Lung microvascular endothelial cell (primary cell): ENCODE measurements around the gene MGAT5B. TPM values are rescaled to one million over a fixed set of nuclear protein-coding genes. Genes with fewer than 3 reads are reported as not detected.
"Not testable (repeated sequence)": the region's sequence is repeated elsewhere in the genome, so short reads cannot be mapped to it uniquely, and the experiment has no call there.

Source experiments
- DNase-seq, 2 donors: peaks; one replicate each; pipeline versions ENCODE4 v3.0.0 to v3.0.0-alpha.2; 2010; ENCODE audit warnings: low read depth in 2 of 2
- total RNA-seq: library from RNA; depleted of rRNA; stranded (reverse); fragments of >200 nt; gene quantifications from 2 replicates; pipeline ENCODE4 v1.2.1, GENCODE V29; 2014

Gene MGAT5B
- 0.20 and 0.44 TPM in 2 replicates for total RNA-seq

- DNase-seq = peak; percentile 82 to 87
These were observed at the start of gene MGAT5B for GRCh38 chr17:76868176-76868668. Gene MGAT5B (plus strand): TSS chr17:76868404. CDS start chr17:76869030, 626 bp downstream.

- DNase-seq = no peak
These were observed 48.2 kb upstream of the MGAT5B start for GRCh38 chr17:76820039-76820438.

- no peak for DNase-seq
These were observed 47.6 kb upstream of the MGAT5B start for GRCh38 chr17:76820561-76820960.

DNA sequence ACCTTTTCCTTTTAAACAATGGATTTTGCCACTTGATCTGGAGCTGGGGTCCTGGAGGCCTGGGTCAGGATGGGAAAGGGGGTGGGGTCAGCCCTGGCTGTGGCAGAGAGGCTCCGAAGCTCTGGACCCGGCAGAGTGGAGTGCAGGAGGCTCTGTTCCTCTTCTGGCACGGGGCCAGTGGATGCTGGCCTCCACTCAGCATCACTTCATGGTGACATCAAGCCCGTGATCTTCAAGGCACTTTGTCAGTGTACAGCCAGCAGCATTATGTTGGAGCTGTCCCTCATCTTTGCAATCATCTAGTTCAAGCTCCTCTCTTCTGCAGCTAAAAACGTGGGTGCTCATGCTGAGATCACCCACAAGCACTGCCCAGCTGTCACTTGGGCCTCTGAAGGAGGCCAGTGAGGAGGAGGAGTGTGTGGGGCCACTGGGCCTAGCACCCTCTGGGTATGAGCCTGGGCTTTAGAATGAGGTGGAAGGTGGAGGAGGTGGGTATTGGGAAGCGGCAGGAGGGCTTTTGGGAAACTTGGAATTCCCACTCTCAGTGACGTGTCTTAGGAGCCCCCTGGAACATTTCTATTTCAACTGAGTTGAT, 45.9 kb upstream of the MGAT5B start:
- no peak for DNase-seq

GRCh38 chr17:76824093-76824492, 44.1 kb upstream of the MGAT5B start:
- no peak for DNase-seq

DNA sequence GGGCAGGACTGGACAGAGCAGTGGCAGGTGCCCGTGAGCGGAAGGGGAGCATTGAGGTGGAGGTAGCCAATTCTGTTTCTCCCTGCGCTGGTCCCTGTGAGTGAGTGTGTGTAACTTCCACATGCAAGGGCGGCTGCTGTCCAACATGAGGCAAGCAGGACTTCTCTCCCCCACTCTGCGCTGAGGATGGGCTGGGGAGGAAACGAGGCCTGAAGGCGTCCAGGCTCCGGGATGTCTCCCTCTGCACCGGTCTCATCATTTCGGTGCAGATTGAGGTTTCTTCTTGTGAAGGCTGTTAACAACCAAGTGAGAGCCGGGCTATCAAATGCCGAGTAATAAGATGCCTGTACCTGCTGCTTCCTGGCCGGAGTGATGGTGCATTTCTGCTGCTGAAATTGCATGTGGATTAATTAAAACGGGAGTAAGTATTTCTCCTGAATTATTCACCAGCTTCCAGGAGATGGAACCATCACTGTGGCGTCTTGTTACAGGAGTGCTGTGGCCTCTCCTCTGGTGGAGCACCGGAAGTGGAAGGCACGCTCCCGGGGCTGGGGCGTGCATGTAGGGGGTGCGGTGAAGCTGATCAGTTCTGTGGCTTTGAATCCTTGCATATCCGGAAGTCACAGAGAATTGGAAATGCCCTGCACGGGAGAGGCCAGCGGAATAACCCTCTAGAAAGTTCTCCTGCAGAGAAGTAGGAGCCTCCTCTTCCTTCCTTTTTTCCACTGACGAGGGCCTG, 41.7 kb upstream of the MGAT5B start:
- no peak for DNase-seq

DNA sequence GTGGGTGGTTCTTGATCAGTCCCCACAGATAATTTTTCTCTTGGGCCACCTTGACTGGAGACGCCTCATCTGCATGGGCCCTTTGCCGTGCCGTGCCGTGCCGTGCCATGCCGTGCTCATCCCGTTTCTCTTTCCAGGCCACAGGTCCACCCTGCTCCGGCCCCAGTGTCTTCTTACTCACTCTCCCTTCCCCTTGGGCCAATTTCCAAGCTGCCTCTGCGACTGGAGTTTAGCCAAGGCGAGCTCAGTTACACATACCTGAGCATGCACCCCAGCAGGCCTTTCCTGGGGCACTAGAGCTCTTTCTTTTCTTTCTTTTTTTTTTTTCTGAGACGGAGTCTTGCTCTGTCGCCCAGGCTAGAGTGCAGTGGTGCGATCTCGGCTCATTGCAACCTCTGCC, 40.5 kb upstream of the MGAT5B start:
- DNase-seq = no peak

- DNase-seq = no peak
These were observed 37.1 kb upstream of the MGAT5B start for GRCh38 chr17:76830987-76831715.

DNA sequence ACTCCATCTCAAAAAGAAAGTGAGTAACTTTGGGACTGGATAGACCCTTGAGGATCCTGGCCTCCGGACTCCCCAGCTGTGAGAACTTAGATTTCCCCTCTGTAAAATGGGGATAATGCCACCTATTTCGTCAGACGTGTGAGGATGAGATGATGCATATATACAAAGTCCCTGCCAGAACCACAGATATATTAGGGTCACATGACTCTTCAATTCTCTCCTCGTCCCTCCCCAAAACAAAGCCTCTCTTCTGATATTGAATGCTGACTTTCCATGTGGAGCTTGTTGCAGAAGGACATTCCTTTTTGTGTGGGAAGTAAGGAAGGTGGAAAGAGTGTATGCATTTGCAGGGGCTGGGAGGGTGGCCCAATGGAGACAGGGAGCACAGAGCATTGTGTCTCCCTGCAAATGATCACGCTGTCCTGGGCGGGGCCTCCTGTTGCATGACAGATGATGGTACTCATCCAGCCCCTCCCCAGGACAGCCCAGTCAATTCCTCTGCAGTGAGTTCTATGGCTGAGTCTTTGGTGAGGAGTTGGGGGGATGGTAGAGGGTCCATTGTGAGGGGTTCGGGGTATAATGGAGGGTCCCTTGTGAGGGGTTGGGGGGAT, 35.1 kb upstream of the MGAT5B start:
- DNase-seq = no peak

DNA sequence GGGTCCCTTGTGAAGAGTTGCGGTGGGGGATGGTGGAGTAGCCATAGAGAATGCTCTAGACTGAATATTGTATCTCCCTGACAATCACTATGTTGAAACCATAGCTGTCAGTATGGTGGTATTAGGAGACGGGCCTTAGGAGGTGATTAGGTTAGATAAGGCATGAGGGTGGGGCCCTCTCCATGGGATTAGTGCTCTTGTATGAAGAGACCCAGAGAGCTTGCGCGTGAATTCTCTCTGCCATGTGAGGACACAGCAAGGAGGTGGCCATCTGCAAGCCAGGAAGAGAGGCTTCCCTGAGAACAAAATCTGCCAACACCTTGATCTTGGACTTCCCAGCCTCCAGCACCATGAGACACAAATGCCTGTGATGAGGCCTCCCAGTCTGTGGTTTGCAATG, 34.5 kb upstream of the MGAT5B start:
- no peak for DNase-seq

GRCh38 chr17:76834870-76835269, 33.3 kb upstream of the MGAT5B start:
- no peak for DNase-seq

DNA sequence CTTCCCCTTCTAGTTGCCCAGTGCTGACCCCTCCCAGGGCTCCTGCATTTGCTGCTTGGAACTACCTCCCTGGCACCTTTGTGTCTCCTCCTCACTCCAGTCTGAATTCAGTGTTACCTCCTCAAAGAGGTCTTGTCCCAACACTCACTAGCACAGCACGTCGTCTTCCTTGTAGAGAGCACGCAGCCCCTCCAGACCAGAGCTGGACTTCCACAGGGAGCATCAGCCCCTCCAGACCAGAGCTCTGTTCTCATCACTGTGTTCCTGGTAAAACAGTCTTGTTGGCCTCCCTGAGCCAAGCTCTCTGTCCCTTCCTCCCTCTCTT, 27.8 kb upstream of the MGAT5B start:
- DNase-seq = no peak

DNA sequence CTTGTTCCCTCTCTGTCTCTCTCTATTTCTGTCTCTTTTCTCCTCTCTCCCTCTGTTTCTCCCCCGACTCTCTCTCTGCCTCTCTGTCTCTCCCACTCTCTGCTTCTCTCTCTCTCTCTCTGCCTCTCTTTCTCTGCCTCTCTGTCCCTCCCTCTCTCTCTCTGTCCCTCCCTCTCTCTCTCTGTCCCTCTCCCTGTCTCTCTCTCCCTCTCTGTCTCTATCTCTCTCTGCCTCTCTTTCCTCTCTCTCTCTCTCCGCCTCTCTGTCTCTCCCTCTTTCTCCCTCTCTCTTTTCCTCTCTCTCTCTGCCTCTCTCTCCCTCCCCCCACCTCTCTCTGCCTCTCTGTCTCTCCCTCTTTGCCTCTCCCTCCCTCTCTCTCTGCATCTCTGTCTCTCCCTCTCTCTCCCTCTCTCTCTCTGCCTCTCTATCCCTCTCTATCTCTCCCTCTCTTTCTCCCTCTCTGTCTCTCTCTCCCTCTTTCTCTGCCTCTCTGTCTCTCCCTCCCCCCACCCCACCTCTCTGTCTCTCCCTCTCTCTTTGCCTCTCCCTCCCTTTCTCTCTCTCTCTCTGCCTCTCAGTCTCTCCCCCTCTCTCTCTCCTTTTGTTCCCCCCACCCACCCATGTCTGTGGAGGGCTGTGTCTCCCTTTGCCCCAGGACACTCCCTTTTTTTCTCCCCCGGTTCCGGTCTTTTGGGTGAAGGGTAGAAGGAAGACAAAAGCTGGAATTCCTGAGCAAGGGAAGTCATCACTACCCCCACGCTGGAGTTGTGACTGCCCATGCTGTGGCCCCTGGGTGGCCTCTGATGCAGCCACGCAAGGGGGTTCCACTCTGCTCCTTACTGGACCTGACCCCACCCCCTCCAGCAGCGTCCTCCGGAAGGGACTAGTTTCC, 27.1 kb upstream of the MGAT5B start:
- DNase-seq = no peak

- DNase-seq = no peak
These were observed 26.3 kb upstream of the MGAT5B start for GRCh38 chr17:76841776-76842405.

DNA sequence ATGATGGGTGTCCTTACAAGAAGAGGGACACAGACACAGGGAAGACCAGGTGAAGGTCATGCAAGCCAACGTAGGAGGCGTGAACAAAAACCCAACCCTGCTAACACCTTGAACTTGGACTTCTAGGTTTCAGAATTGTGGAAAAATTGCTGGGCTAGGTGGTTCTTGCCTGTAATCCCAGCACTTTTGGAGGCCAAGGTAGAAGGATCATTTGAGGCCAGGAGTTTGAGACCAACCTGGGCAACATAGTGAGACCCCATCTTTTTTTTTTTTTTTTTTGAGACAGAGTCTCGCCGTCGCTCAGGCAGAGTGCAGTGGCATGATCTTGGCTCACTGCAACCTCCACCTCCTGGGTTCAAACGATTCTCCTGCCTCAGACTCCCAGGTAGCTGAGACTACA, 25.1 kb upstream of the MGAT5B start:
- not testable (repeated sequence) for DNase-seq

DNA sequence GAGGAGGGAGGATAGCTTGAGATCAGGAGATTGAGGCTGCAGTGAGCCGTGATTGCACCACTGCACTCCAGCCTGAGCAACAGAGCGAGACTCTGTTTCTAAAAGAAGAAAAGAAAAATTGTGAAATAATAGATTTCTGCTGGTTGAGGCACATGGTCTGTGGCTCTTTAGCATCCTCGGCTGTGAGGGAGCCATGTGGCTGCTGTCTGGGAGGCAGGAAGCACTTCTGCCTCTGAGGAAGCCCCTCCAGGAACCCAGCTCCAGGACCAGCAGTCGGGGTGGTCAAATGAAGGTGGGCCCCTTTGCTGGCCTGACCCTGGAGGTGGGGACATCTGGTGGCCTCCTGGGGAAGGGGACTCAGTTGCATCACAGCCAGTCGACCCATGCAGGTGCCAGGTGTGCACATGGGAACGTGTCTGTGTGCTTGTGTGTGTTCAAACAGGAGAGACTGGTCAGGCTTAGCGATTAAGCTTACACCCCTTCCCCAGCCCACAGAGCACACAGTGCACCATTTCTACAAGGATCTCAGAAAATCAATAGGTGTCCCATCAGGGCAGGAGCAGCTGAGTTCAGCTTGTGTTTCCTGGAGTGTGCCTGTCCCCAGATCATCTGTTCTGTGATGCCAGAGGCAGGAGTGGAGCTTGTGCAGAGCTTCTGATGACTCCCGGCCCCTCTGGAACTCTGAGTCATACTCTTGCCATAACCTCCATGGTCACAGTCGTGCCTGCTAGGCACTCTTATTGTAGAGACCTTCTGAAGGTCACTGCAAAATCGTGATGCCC, 24.3 kb upstream of the MGAT5B start:
- no peak for DNase-seq

GRCh38 chr17:76844485-76844829, 23.7 kb upstream of the MGAT5B start:
- no peak for DNase-seq

DNA sequence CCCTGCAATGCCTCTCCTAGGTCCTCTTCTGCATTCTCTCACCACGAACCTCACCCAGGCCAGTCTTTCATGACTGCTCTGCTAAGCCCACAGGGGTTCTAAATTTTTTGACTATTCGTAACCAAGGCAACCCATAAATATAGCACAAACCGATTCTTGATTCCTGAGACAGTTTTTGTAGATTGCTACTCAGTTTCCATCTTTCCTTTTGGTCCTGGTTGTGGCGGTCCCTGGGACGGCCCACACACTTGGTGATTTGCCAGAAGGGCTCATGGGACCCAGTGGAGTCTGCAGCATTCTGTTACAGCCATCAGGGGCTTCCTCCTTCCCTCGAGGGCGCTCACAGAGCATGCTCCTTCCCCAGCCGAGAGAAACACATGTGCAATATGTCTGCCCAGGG, 23.4 kb upstream of the MGAT5B start:
- no peak for DNase-seq

- no peak for DNase-seq
These were observed 22.6 kb upstream of the MGAT5B start for GRCh38 chr17:76845541-76846017.

DNA sequence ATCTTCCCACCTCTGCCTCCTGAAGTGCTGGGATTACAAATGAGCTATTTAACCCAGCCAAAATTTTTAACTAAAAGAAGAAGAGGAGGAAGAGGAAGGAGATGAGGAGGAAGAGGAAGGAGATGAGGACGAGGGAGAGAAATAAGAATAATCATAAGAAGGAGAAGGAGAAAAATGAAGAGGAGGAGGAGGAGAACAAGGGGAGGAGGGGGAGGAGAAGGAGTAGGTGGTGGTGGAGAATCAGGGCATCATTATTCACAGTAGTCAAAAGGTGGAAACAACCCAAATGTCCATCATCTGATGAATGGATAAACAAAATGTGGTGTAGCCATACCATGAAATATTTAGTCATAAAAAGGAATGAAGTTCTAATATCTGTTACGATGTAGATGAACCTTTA, 21.2 kb upstream of the MGAT5B start:
- DNase-seq = no peak
